NCI-H774 (cell line): ENCODE data around the gene MTCH1.

Experiments used
- DNase-seq: peaks from one replicate; lab custom pipeline; 2025; lab: John Stamatoyannopoulos, UW

Gene MTCH1

GRCh38 chr6:37017606-37018197, 31.7 kb upstream of the MTCH1 start:
- DNase-seq = no peak

DNA sequence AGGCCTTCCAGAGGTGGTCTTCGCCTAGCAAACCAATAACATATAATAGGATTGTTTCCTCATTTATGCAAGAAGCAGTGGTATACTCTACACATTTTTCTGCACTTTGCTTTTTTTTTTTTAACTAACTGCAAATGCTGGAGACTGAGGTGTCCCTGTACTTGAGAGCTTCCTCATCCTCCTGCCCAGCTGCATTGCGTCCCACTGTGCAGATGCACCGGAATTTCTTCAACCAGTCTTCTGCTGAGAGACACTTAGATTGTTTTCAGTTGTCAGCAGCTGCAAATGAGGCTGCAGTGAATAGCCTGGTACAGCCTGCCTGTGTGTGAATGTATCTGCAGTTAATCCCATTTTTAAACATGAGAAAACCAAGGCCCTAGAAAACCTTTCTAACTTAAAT, 31.0 kb upstream of the MTCH1 start:
- no peak for DNase-seq

DNA sequence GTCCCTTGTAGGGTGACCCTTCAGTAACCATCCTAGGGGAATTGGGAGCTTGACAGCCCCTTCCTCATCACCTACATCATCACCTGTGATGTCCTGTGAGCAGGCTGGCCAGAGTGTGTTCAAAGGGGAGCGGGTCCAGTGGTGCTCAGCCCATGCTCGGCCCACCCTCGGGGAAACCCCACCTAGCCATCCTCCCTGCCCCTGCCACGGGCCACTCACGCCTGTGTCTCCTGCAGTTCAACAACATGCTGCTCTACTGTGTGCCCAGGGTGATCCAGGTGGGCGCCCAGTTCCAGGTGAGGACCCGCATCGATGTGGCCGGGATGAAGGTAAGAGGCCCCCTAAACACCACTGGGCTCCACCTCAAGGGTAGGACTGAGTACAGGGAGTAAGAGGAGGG, 29.5 kb upstream of the MTCH1 start:
- DNase-seq = no peak

DNA sequence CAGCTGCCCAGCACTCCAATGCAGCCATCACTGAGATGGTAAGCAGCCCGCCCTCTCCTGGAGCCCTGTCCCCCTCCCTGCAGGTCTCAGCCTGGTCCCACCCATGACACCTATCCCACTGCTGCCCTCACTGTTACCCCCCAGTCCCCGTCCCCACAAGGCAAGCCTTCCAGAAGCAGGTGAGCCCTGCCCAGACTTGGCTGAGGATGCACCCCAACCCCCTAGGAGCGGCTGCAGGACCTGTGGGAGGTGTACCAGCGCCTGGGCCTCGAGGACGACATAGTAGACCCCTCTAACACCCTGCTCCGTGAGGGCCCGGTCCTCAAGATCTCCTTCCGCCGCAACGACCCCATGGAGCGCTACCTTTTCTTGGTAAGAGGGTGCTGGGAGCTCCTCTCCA, 28.7 kb upstream of the MTCH1 start:
- DNase-seq = no peak

DNA sequence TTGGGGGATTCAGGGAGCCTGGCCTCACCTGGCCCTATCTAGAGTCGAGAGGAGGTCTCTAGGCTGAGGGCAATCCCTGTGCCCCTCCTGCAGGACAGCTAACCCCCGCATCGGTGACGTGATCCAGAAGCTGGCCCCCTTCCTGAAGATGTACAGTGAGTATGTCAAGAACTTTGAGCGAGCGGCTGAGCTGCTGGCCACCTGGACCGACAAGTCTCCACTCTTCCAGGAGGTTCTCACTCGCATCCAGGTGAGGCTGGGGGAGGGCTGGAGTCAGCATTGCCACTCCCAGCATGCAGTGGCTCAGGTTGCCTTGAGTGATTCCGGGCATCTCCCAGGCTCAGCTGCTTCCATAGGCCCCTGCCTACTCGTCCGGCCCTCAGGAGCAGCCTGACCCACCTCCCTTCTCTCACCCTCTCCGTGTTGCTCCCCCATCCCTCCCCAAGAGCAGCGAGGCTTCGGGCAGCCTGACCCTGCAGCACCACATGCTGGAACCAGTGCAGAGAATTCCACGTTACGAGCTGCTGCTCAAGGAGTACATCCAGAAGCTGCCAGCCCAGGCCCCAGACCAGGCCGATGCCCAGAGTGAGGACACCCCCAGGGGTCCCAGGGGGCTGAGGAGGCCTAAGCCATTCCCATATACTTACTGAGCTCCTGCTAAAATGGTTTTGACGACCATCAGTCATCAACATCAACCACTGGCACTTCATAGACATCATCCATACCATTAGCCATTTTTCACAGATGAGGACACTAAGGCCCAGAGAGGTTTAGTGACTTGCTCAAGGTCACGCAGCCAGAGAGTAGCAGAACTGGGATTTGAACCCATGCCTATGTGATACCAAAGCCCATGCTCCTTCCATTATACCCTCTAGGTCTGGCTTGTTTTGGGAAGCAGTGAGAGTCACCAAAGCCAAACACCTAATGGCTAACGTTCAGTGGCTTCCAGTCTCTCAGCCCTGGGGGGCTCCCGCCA, 27.8 kb upstream of the MTCH1 start:
- no peak for DNase-seq

- DNase-seq = no peak
These were observed 25.8 kb upstream of the MTCH1 start for GRCh38 chr6:37011656-37012378.

DNA sequence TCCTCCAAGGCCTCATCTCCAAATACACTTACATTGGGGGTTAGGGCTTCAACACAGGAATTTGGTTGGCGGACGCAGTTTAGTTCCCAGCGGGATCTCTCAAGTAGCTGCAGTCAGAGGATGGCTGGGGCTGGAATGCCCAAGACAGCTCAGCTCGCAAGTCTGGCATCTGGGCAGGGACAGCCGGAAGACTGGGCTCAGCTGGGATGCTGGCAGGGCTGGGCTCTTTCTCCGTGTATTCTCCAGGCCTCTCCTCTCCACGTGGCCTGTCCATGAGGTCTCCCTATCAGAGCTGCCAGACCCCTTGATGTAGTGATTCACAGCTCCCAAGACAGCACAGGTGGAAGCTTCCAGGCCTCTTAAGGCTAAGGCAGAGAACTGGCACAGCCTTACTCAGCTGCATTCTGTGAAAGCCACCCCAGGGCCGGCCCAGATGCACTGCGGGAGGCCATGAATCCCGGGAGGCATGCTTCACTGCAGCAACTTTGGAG, 24.5 kb upstream of the MTCH1 start:
- no peak for DNase-seq

DNA sequence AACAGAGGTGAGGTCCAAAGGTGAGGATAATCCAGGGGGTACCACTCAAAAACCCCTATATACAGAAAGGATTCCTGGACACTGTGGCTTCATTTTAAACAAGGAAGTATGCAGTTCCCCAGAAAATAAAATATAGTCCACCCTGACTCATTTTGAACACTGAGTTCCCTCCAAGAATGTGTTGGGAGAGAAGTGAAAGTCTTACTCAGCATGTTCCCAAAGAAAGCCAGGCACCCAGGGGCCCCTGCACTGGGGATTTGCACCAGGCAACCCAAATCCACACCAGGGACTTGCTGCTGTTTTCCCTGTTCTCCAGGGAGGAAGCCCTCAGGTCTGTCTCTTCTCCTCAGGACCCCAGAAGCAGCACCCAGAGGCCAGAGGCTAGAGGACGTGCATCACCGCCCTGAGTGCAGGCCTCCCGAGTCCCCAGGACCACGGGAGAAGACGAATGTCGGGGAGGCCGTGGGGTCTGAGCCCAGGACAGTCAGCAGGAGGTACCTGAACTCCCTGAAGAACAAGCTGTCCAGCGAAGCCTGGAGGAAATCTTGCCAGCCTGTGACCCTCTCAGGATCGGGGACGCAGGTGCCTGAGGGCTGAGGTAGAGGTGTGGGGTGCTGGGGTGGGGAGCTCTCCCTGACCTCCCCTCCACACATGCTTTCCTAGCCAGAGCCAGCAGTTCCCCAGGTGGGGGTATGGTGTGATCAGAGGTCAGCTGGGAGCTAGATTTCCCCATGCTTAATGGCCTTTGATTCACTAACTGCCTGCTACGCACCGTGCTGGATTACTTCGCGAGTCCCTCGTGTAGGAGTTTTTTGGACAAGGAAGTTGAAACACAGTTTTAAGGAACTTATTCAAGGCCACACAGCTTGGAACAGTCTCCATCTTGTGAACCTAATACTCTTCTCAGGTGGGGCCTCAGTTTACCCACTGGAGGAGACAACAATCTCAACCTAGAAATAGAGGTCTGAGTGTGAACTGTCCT, 22.8 kb upstream of the MTCH1 start:
- no peak for DNase-seq

DNA sequence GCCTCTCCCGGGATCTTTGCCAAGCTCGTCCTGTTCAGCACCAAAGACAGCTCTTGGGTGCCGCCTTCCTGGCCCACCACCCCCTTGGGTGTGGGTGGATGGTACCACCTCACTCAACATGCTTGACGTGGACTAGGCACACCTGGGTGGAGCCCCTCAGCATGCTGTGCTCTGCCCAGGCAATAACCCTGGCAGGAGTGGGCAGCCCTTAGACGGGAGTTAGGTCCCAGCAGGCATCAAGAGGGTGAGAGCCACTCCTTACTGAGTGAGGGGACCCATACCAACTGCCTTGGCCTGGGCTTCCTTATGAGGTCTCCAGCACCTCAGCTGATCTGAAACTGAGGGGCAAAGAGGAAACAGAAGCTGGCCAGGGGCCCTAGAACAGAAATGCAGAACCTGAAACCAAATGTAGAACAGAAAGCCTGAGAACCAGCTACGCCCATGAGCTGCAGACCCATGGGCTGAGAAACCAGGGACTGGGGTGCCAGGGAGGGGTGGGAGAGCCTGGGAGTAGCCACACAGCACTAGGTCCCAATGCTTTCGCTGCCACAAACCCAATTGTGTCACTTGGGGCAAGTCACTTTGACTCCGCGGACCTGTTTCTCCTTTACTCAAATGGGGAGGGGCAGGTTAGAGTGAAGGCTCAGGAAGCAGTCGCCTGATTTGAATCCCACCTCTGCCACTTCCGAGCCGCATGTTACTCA, 21.5 kb upstream of the MTCH1 start:
- DNase-seq = no peak

- no peak for DNase-seq
These were observed 20.9 kb upstream of the MTCH1 start for GRCh38 chr6:37006793-37007339.

DNA sequence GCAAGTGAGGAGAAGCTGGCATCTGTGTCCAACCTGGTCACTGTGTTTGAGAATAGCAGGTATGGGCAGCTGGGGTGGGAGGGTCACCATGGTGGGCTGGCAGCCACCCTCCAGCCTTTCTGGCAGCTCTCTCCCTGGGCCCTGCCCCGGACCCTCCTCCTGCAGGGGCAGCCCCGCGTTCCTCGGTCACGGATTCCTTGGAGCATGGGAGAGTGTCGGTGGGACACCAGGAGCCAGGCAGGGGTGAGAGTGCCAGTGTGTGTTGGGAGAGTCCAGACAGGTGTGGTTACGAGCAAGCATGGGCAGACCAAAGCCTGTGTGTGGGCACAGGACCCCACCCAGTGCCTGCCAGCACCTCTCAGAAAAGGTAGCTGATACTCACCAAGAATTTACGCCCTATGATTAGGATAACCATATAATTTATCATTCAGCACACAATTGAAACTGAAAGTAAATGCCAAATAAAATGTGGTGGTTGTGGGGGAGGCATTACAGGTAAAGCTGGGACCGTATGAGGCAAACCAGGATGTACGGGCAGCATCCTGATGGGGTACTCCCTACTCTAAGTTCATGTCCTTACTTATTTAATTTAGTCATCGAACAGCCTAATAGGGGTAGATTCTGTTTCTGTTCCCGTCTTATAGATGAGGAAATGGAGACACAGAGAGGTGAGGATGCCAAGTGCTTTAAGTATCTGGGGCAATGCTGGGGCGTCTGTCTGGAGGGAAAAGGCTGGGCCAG, 20.0 kb upstream of the MTCH1 start:
- no peak for DNase-seq

DNA sequence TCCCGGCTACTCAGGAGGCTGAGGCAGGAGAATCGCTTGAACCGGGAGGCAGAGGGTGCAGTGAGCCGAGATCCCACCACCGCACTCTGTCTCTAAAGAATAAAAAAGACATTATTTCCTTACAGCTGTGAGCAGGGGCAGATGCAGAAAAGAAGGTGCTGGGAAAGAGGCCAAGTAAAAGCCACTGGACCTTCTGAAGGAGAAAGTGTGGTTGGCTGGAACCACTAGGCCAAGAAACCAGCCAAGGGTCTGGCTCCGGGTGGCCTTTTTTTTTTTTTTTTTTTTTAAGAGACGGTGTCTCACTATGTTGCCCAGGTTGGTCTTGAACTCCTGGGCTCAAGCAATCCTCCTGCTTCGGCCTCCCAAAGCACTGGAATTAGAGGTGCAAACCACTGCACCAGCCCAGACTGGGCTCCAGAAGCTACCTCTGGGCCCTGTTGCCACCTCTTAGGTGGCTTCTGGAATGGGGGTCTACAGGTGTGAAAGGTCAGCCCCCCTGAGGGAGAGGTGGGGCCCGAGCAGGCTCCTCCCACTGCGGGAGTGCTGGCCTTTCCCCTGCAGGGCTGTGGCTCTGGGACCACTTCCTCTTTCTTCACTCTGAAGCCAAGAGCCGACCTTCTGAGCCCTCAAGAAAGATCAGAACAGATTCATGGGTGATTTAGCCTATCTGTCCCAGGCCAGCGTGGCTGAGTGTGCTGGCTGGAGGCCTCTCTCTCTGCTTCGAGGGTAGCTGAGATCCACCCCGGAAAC, 19.2 kb upstream of the MTCH1 start, which contains the start of gene FGD2:
Gene FGD2, plus strand, starts transcription at position 595 of the 750 bp plus-strand sequence. CDS start 163 bp downstream, outside the sequence.
- no peak for DNase-seq

DNA sequence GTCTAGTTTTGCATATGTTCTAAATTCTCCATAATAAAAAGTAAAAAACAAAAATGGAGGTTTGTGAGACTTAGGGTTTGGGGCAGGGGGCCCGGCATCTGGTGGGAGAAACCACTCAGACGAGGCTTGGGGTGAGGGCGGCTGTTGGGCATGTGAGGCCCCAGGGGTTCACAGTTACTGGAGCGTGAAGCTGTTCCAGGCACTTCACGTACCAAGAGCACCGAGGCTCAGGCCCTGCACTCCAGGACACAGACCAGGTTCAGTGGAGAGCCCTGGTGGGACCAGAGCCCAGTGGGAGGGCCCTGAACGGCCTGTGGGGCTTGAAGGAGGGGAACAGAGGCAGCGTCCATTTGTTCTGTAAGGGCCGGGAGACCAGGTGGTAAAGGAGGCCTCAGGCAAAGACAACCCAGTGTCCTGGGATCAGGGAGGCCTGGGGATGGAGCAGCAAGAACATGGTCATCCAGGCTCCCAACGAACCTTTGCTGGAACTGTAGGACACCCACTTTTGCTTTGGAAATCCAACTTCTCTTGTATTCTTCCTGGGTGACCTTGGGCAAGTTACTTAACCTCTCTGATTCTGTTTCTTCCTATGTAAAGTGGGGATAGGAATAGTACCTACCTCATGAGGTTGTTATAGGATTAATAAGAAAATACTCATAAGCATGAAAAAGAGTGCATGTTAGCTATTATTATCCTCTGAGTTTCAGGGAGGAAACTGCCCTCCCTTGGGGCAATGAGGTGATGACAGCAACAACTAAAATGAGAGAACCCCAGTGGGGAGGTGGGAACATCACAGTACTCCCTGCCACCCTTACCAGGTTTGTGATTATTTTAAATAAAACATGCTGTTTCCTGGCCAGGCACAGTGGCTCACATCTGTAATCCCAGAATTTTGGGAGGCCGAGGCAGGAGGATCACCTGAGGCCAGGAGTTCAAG, 18.3 kb upstream of the MTCH1 start:
- no peak for DNase-seq

DNA sequence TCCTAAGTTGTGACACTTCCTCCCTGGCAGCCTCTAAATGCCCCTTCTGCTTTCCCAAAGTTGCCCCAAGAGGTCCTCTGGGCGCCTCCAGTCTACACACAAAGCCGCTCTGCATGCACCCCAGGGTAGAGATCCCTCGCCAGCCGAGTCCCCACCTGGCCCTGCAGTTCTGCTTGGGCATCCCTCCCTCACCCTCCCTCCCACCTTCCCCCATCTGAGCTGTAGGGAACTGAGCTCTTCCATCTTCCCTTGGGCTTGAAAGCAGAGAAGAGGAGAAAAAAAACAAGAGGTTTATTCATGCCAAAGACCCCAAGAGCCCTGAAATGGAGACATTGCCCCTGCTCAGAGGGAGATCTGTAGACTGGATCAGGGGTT, 13.7 kb upstream of the MTCH1 start:
- DNase-seq = no peak

DNA sequence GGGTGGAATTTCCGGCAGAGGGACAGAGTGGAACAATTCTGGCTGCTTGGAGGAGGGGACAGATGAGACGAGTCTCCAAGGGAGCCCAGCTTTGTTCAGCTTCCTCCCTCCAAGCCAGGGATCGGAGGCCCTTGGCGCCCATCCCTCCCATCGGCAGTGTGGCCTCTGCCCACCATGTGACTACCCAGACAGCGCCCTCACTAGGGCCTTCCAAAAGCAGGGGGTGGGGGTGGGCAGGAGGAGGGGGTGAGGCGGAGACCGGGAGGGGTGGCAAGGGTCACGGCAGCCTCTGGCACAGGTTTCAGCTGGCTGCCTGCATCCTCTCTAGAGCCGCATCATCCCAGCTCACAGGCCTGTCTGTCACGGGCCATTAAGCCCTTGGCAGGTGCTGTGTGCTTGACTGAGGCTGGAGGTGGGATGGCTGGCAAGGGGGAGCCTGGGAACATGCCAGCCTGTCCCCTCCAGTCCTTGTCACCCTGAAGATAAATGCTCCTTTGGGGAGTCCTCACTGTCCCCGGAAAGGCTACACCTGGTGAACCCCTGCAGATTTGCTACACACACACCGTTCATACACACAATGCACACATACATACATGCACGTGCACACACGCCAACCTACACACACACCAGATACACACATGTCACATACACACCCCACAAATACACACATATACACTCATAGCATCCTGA, 13.2 kb upstream of the MTCH1 start:
- DNase-seq = no peak

- DNase-seq = no peak
These were observed 12.7 kb upstream of the MTCH1 start for GRCh38 chr6:36998723-36999038.
